ENCODE data around the gene SMYD4.
"Not testable (repeated sequence)": the region's sequence is repeated elsewhere in the genome, so short reads cannot be mapped to it uniquely, and the experiment has no call there.

SMYD4 gene

GRCh38 chr17:1753767-1754429 is 75.8 kb downstream of the SMYD4 start:
- no peak for DNase-seq

GRCh38 chr17:1752425-1753262 is 77.1 kb downstream of the SMYD4 start:
- DNase-seq = no peak

- DNase-seq = no peak
Observed at GRCh38 chr17:1750628-1751027, 79.1 kb downstream of the SMYD4 start.

DNA sequence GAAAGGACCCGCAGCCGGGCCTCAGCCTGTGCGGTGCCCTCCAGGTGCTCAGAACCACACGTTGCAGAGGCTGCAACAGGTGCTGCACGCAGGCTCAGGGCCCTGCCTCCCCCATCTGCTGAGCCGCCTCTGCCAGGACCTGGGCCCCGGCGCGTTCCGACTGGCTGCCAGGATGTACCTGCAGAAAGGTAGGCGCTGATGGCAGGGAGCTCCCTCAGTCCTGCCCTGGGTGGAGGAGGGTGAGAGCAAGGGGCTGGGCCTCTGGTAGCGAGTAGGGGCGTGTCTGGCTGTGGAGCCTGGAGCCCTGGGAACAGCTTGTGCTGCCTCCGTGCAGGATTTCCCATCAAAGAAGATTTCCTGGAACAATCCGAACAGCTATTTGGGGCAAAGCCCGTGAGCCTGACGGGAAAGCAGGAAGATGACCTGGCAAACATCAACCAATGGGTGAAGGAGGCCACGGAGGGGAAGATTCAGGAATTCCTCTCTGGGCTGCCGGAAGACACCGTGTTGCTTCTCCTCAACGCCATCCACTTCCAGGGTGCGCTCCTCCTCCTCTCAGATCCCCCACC is 82.6 kb downstream of the SMYD4 start:
- DNase-seq = no peak

DNA sequence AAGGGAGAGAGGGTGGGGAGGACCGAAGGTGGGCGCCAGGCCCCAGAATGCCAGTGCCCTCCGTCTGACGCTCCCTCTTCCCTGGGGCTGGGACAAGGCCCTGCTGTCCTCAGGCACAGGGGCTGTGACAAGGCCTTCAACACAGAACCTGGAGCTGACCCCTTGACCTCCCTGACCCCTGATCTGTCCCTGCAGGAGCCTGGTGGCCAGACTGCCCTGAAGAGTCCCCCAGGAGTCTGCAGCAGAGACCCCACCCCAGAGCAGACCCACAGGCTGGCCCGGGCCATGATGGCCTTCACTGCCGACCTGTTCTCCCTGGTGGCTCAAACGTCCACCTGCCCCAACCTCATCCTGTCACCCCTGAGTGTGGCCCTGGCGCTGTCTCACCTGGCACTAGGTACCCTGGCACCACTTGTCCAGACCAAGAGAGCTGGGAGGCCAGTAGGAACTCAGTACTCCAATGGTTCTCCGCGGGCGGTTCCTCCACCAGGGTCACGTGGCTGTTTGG is 84.1 kb downstream of the SMYD4 start:
- no peak for DNase-seq

DNA sequence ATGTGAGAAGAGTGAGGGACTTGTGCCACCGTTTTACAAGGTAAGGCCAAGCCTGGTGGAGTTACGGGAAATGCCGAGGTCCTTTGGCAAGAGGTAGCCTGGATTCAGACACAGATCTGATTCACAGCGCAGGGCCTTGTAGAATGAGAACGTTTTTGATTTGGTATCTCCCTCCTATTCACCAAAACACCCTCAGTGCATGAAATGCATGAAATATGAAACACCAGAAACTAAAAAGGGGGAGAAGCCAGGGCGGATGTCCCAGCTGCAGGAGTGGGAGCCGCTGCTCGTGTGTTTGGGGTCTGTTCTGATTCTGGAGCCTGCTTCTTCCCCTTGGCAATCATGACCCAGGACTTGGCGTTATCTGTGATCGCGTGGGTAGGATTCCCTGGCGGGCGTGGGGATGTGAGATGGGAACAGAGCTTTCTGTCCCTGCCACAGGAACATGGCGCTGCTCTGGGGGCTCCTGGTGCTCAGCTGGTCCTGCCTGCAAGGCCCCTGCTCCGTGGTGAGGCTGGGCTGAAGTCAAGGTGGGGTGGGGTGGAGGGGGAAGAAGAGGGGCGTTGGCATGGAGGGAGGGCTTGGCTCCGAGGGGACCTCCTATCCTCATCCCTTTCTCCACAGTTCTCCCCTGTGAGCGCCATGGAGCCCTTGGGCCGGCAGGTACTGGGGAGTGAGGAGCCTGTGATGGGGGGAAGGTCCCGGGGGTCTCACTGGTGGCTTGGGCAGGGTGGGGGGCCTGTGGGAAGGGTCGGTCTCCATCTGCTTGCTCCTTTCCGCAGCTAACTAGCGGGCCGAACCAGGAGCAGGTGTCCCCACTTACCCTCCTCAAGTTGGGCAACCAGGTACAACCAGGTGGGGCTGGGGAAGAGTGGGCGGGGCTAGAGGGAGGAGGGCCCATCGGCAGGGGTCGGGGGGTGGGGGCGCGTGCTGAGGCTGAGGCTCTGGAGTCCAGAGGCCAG is 84.9 kb downstream of the SMYD4 start:
- no peak for DNase-seq

- no peak for DNase-seq
Observed at GRCh38 chr17:1743088-1743439, 86.6 kb downstream of the SMYD4 start.

DNA sequence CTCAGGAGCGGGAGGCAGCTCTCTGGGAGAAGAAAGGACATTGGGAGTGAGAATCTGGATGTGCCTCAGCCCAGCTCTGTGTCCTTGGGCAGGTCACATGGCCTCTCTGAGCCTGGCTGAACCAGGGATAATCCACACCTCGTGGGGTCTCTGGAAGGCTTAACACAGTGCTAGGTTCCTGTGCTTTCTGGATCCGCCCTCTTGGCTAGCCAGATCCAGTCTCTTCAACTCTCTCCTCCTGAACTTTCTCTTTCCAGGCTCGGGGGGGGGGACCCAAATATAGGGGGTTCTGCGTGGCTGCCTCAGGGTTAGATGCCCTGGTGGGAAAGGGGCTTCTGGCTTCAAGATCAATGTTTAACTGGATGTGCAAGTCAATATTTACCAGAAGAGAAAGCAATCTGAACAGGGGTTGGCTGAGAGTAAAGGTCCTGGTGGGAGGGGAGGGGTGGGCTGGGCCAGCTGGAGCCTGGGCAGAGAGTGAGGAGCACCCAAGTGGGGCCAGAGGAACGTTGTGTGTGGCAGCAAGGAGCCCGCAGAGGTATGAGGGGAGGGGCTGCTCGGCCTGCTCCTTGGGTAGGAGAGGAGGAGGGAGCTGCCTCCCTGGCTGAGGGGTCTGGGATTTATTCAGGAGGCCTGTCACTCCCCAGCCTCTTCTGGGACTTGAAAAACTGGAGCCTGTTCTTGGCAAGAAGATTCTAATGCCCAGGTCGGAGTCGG is 87.2 kb downstream of the SMYD4 start, which contains the start of gene SERPINF2:
Gene SERPINF2, plus strand, starts transcription at position 501 of the 717 bp plus-strand sequence. CDS start 2,125 bp downstream, outside the sequence.
- DNase-seq = no peak

DNA sequence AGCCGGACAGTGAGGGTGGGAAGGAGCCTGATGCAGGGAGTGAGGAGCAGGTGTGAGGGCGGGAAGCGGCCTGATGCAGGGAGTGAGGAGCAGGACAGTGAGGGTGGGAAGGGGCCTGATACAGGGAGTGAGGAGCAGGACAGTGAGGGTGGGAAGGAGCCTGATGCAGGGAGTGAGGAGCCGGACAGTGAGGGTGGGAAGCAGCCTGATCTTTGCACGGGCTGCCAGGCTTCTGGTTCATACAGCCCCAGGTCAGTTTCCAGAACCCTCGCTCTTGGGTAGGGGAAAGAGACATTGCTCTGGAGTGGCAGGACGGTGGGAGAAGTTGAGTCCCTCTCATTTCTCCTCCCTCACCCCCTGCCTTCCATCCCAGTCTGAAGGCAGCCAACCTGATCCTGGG is 87.8 kb downstream of the SMYD4 start:
- DNase-seq = not testable (repeated sequence)

- DNase-seq = no peak
Observed at GRCh38 chr17:1737531-1738291, 92.0 kb downstream of the SMYD4 start.

DNA sequence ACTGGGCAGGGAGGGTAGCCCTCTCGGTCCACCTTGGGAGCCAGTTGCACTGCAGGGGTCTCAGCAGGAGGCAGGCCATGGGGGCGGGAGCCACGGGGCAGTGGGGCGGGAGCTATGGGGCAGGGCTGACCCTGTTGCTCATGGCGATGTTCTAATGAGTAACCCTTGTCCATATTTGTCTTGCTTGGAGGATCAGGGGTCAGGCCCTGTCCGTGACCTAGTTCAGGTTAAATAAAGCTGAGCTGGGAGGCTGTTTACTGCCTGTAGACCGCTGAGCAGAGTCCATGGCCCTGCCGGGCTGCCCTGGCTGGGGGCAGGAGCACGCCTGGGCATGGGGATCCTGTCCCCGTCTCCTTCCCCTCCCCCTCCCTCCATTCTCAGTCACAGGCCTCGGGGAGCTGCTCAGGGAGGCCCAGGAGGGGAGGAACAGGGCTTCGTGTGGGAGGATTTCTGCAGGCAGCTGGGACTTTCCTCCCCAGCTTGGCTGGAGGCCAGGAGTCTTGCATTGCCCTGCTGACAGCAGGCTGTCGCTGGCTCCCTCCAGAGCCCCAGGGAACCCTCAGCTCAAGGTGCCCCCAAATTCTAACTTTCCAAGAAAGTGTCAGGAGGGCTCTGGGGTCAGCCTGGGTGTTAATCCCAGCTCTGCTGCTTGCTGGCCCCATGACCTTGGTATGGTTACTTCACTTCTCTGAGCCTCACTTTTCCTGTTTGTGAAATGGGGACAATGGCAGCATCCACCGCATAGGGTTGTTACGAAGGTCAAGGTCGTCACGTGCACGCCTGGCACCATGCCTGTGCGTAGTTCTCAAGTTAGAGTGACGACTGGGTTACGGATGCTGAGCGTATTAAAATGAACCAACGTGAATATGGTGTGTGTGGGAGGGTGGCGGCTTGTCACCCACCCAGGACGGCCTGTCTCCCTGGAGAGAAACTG is 93.1 kb downstream of the SMYD4 start:
- DNase-seq = no peak

GRCh38 chr17:1735834-1736347 is 93.8 kb downstream of the SMYD4 start:
- DNase-seq = no peak

DNA sequence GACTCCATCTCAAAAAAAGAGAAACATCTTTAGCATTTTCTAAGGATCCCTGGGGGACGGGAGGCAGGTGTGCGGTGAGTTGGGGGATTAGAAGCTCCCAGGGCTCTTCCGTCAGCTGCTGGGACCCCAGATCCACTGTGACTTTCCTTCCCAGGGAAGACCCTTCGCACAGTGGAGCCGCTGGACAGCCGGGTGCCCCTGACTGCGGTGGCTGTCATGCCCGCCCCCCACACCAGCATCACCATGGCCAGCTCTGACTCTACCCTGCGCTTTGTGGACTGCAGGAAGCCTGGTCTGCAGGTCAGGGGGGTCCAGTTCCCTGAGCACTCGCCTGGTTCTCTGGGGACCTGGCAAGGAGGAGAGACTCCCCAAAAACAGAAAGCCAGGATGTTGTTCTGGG is 94.3 kb downstream of the SMYD4 start:
- DNase-seq = no peak

DNA sequence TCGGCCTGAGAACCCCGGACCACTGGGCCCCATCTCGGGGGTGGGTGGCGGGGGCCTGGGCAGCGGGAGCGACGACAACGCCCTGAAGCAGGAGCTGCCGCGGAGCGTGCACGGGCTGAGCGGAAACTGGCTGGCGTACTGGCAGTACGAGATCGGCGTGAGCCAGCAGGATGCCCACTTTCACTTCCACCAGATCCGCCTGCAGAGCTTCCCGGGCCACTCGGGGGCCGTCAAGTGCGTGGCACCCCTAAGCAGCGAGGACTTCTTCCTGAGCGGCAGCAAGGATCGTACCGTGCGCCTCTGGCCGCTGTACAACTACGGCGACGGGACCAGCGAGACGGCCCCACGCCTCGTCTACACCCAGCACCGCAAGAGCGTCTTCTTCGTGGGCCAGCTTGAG is 95.9 kb downstream of the SMYD4 start:
- no peak for DNase-seq

DNA sequence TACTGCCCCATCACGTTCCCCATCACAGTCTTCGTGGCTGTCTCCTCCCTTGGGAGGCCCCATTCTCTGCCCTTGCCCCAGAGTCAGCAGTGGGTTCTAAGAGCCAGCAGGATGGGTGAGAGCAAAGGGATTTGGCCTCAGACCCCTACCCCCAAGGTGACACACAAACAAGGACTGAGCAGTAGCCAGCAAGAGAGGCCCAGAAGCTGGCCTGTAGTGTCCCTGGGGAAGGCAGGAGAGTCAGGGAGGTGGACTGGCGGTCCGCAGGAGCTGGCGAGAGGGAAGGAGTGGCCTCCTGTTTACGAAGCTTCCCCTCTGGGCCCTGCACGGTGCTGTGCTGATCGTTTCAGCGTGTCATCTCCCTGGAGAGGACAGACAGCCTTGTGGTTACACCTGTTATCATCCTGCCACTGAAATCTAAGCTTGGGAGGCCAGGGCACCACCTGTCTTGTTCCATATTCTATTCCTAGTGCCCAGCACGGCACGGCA is 96.8 kb downstream of the SMYD4 start:
- no peak for DNase-seq

DNA sequence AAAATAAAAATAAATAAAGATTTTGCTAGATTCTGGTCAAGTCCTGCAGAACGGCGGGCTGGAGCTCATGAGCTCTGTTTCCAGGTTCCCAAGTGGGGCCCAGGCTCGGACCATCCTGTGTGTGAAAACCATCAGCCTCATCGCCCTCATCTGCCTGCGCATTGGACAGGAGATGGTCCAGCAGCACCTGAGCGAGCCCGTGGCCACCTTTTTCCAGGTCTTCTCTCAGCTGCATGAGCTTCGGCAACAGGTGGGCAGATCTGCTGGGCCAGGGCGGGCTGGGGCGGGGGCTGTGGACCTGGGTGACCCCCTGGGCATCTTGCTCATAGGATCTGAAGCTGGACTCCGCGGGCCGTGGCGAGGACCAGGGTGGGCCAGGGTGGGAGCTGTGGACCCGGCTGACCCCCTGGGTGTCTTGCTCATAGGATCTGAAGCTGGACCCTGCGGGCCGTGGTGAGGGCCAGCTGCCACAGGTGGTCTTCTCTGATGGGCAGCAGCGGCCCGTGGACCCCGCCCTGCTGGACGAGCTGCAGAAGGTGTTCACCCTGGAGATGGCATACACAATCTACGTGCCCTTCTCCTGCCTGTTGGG is 97.4 kb downstream of the SMYD4 start:
- DNase-seq = no peak

DNA sequence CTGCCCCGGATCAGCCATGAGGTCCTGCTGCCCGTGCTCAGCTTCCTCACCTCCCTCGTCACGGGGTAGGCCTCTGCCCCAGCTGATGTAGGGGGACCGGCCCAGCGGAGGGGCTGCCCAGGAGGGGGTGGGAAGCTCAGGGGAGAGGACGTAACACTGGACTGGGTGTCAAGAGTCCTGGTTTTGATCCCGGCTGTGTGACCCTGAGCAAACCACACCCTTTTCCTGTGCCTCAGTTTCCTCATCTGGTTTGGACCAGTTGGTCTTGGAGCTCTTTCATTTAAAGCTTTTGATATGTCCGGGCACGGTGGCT is 98.6 kb downstream of the SMYD4 start:
- DNase-seq = no peak

- DNase-seq = peak in 1 of 2 experiments; percentile 30
Observed at GRCh38 chr17:1730326-1731193, 99.1 kb downstream of the SMYD4 start.

Data from SW 1271 (cell line).